AG10803 (cell line): ENCODE data around the gene RASA1.
A peak's percentile ranks its signal among the peaks of the same experiment; 100 is the strongest.

Experiments
- DNase-seq: peaks from one replicate; pipeline ENCODE4 v3.0.0; 2010; ENCODE audit warnings: low read depth
- H3K4me3 ChIP-seq: 2 replicates; pipeline ENCODE4 v1.5.1; 2011; ENCODE audit warnings: mild to moderate bottlenecking, low read length, control low read depth
- CTCF ChIP-seq: conservative IDR thresholded peaks from 2 replicates; pipeline ENCODE4 v1.5.1; 2011; ENCODE audit warnings: mild to moderate bottlenecking, low read length, control low read depth, inconsistent platforms

Gene RASA1

GRCh38 chr5:87410931-87411330 is 143.2 kb downstream of the RASA1 start:
- peak overlapping the region; percentile 99 for H3K4me3 ChIP-seq
- TF ChIP-seq CTCF, result no peak
- peak; percentile 96 for DNase-seq

GRCh38 chr5:87411586-87411972 is 143.9 kb downstream of the RASA1 start:
- no peak for DNase-seq
- peak overlapping the region; percentile 99 for H3K4me3 ChIP-seq
- TF ChIP-seq CTCF, result no peak

- TF ChIP-seq CTCF, result no peak
- DNase-seq, result peak; percentile 42
- H3K4me3 ChIP-seq, result peak overlapping the region; percentile 99
These were observed 144.4 kb downstream of the RASA1 start for GRCh38 chr5:87411973-87412629.

GRCh38 chr5:87412630-87413342 is 145.1 kb downstream of the RASA1 start, which contains the start of gene CCNH:
TSS of gene CCNH (minus strand) at chr5:87412930. CDS start at chr5:87412794, 136 bp downstream.
- peak; percentile 96 for DNase-seq
- TF ChIP-seq CTCF, result no peak
- peak within 1 kb of the TSS; percentile 99 for H3K4me3 ChIP-seq

- TF ChIP-seq CTCF, result no peak
- DNase-seq, result peak; percentile 15
- peak overlapping the region; percentile 99 for H3K4me3 ChIP-seq
These were observed 145.6 kb downstream of the RASA1 start for GRCh38 chr5:87413343-87413645.

- no peak overlapping the region for H3K4me3 ChIP-seq
- no peak for DNase-seq
- no peak for TF ChIP-seq CTCF
These were observed 150.8 kb downstream of the RASA1 start for GRCh38 chr5:87418506-87418905.

- no peak overlapping the region for H3K4me3 ChIP-seq
- DNase-seq, result no peak
- TF ChIP-seq CTCF, result no peak
These were observed 153.6 kb downstream of the RASA1 start for GRCh38 chr5:87421307-87421706.
